Lung (tissue), 16 donors: Measurements from ENCODE around the gene SMARCA2. TPM values are rescaled to one million over a fixed set of nuclear protein-coding genes. Genes with fewer than 3 reads are reported as not detected.
A peak's percentile ranks its signal among the peaks of the same experiment; 100 is the strongest.

Source experiments
- ATAC-seq: fragments of 200-7000 bp; cut with Tn5 transposase; one replicate; pipeline ENCODE4 v1.9.1; 2020; ENCODE audit warnings: moderate number of reproducible peaks; ENCODE audit not compliant: insufficient read depth, low FRiP score
- DNase-seq, 3 donors: peaks; one replicate each; pipeline ENCODE4 v3.0.0-alpha.2; 2013 to 2017
- H3K27ac ChIP-seq, 2 donors: one replicate each; pipeline ENCODE4 v1.5.1; 2013; ENCODE audit warnings: mild to moderate bottlenecking in 2 of 2, moderate library complexity in 2 of 2, control low read depth in 1 of 2, inconsistent platforms in 1 of 2, low read depth in 1 of 2, low read length in 1 of 2
- H3K27me3 ChIP-seq, 3 donors: one replicate each; pipeline ENCODE4 v1.5.1; 2013; ENCODE audit warnings: low read length in 2 of 3; ENCODE audit not compliant: control insufficient read depth in 3 of 3, insufficient read depth in 3 of 3
- H3K36me3 ChIP-seq, 4 donors: one replicate each; pipeline ENCODE4 v1.5.1; 2013; ENCODE audit warnings: low read length in 4 of 4, mild to moderate bottlenecking in 1 of 4, moderate library complexity in 1 of 4; ENCODE audit not compliant: control insufficient read depth in 4 of 4, insufficient read depth in 4 of 4
- H3K4me1 ChIP-seq, 5 donors: one replicate each; pipeline ENCODE4 v1.5.1; 2013; ENCODE audit warnings: low read length in 5 of 5, mild to moderate bottlenecking in 2 of 5, moderate library complexity in 1 of 5; ENCODE audit not compliant: control insufficient read depth in 5 of 5, insufficient read depth in 5 of 5
- H3K4me3 ChIP-seq: one replicate; pipeline ENCODE4 v1.5.1; 2013; ENCODE audit warnings: mild to moderate bottlenecking, control low read depth, moderate library complexity
- H3K9ac ChIP-seq, 2 donors: one replicate each; pipeline ENCODE4 v1.5.1; 2013; ENCODE audit warnings: low read length in 2 of 2, control low read depth in 1 of 2; ENCODE audit not compliant: insufficient read depth in 1 of 2
- H3K9me3 ChIP-seq, 4 donors: one replicate each; pipeline ENCODE4 v1.5.1; 2013; ENCODE audit warnings: low read length in 3 of 4, mild to moderate bottlenecking in 1 of 4, moderate library complexity in 1 of 4; ENCODE audit not compliant: control insufficient read depth in 4 of 4, insufficient read depth in 3 of 4
- CTCF ChIP-seq: IDR thresholded peaks from 2 replicates; pipeline ENCODE4 v1.5.1; 2012; ENCODE audit warnings: mild to moderate bottlenecking; ENCODE audit errors: control extremely low read depth, extremely low read depth
- WGBS, 2 donors: extraction: QIAGEN DNeasy Blood & Tissue Kit; methylation state at CpG; one replicate each; pipeline ENCODE4 v1.1.7; 2013; 5-methylcytosine and 5-hydroxymethylcytosine counted together
- long read RNA-seq, 5 donors: transcript quantifications; one replicate each; lab custom pipeline, GENCODE V29; 2026
- polyA plus RNA-seq, 2 donors: library from polyadenylated mRNA; stranded (reverse); fragments of 200-250 nt; gene quantifications; one replicate each; pipeline ENCODE4 v1.2.1, GENCODE V29; 2013
- total RNA-seq, 2 donors: library from RNA; depleted of rRNA in 1 of 2; stranded (reverse); fragments of >200 nt in 1 of 2; gene quantifications; one replicate each; pipeline ENCODE4 v1.2.1, GENCODE V29; 2014 to 2021
- donor health status: control.
- donor health status: control.
- donor health status: Bipolar disorder and iron deficiency.
- donor health status: healthy.
- donor health status: DM: yes; HTN: yes; CAD: no.

Gene SMARCA2
- total RNA-seq (100 to 1,000 TPM; 126 to 196 TPM), polyA plus RNA-seq (10 to 100 TPM; 30.0 to 34.6 TPM)
- long read RNA-seq, donor 1, full-length matches to known transcripts: 17 of 17 reads
- long read RNA-seq, donor 1, partial matches to known transcripts: 0 of 17 reads
- long read RNA-seq, donor 1, other reads (novel, unspliced or antisense): 0 of 17 reads
- long read RNA-seq, donor 2, full-length matches to known transcripts: 3 of 3 reads
- long read RNA-seq, donor 2, partial matches to known transcripts: 0 of 3 reads
- long read RNA-seq, donor 2, other reads (novel, unspliced or antisense): 0 of 3 reads
- long read RNA-seq, donor 3, full-length matches to known transcripts: 8 of 8 reads
- long read RNA-seq, donor 3, partial matches to known transcripts: 0 of 8 reads
- long read RNA-seq, donor 3, other reads (novel, unspliced or antisense): 0 of 8 reads
- long read RNA-seq, donor 4, full-length matches to known transcripts: 13 of 18 reads
- long read RNA-seq, donor 4, partial matches to known transcripts: 5 of 18 reads
- long read RNA-seq, donor 4, other reads (novel, unspliced or antisense): 0 of 18 reads
- long read RNA-seq, donor 5, full-length matches to known transcripts: 16 of 21 reads
- long read RNA-seq, donor 5, partial matches to known transcripts: 5 of 21 reads
- long read RNA-seq, donor 5, other reads (novel, unspliced or antisense): 0 of 21 reads

- DNase-seq (peak; percentile 98 to 99 (median 98)), ATAC-seq (peak; percentile 83)
- H3K4me1 ChIP-seq: peaks cover 0 to 28% (median 10%) of the 10 kb centered on the region in 5 donors
- peak within 1 kb of the TSS; percentile 56 to 93 for H3K9ac ChIP-seq
- no peaks in the 10 kb centered on the region for H3K9me3 ChIP-seq
- H3K27ac ChIP-seq: peak within 1 kb of the TSS; percentile 95 to 97
- H3K4me3 ChIP-seq: peak within 1 kb of the TSS; percentile 89
- H3K36me3 ChIP-seq: no peaks in the 10 kb centered on the region
- no peak for TF ChIP-seq CTCF
- peaks cover 0 to 3% (median 0%) of the 10 kb centered on the region in 3 donors for H3K27me3 ChIP-seq
- WGBS, 2 donors: 0 to 1% methylated on average over 57 to 71 of the region's 71 CpGs
Observed at GRCh38 chr9:2014696-2015580, at the start of gene SMARCA2. Gene SMARCA2, plus strand, starts transcription at chr9:2015347. Its CDS starts 13,676 bp downstream, at chr9:2029023.

- peaks cover 0 to 17% (median 4%) of the 10 kb centered on the region in 5 donors for H3K4me1 ChIP-seq
- DNase-seq (no peak), ATAC-seq (no peak)
- TF ChIP-seq CTCF: no peak
- 88% methylated on average over 9 of the region's 9 CpGs for WGBS, 2 donors
- no peak overlapping the region for H3K4me3 ChIP-seq
- no peaks in the 10 kb centered on the region for H3K36me3 ChIP-seq
- H3K27ac ChIP-seq: no peak overlapping the region
- no peaks in the 10 kb centered on the region for H3K27me3 ChIP-seq
- H3K9me3 ChIP-seq: peaks cover 0 to under 1% (median 0%) of the 10 kb centered on the region in 4 donors
- H3K9ac ChIP-seq: no peak overlapping the region
Observed at GRCh38 chr9:1966725-1967366, 48.3 kb upstream of the SMARCA2 start.

- no peaks in the 10 kb centered on the region for H3K27me3 ChIP-seq
- no peaks in the 10 kb centered on the region for H3K36me3 ChIP-seq
- ATAC-seq (no peak), DNase-seq (peak in 1 of 3 donors; percentile 14)
- TF ChIP-seq CTCF: no peak
- H3K4me1 ChIP-seq: no peaks in the 10 kb centered on the region
- WGBS, 2 donors: 65 to 87% methylated on average over 1 of the region's 1 CpG
- H3K9ac ChIP-seq: no peak overlapping the region
- H3K9me3 ChIP-seq: peaks cover 0 to 6% (median 0%) of the 10 kb centered on the region in 4 donors
- H3K4me3 ChIP-seq: no peak overlapping the region
- no peak overlapping the region for H3K27ac ChIP-seq
Observed at GRCh38 chr9:1969160-1969559, 46.0 kb upstream of the SMARCA2 start.
